ENCODE data around the gene VPS11.

- no peak for TF ChIP-seq CTCF (IDR thresholded peaks at IDR 0.05 in 4 of 5, conservative IDR thresholded peaks at IDR 0.05 in 1 of 5)
- TF ChIP-seq POLR2A (IDR thresholded peaks at IDR 0.05): no peak
These were observed 49.0 kb downstream of the VPS11 start for GRCh38 chr11:119116601-119117000.
